ENCODE results near the gene AATK.

- no peak for TF ChIP-seq POLR2A (IDR thresholded peaks at IDR 0.05; ENCODE audit: low read length)
- TF ChIP-seq GATA1 (IDR thresholded peaks at IDR 0.05; ENCODE audit: low read depth, low read length), result no peak
Observed at GRCh38 chr17:81210868-81211267, 44.8 kb upstream of the AATK start.
